HG03439 (cell line): ENCODE measurements around the gene PCSK2.

ENCODE experiments used
- ATAC-seq: cut with Tn5 transposase; IDR thresholded peaks from one replicate; pipeline ENCODE4 v1.9.1; 2021; ENCODE audit warnings: mild to moderate bottlenecking, moderate library complexity; ENCODE audit not compliant: unreplicated experiment

The PCSK2 gene

DNA sequence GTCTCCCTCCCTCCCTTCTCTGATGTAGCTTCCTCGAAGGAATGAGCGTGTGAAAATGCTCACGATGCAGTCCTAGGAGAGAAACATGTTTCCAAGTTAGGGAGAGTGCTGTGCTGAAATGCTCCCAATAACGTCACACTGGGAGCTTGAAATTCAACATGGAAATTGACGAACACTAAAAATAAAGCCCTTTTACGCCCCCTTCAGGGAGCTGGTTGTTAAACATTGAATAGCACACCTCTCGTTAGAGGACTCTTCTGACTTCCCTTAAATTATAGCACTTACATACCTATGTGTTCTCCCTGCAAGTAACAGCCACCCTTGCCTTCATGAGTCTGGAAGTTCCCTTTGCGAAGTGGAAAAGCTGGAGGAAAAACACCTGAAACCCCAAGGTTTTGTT, 215.7 kb downstream of the PCSK2 start:
- ATAC-seq = no peak

- no peak for ATAC-seq
Measured at GRCh38 chr20:17443131-17443858, 216.5 kb downstream of the PCSK2 start.

- no peak for ATAC-seq
Measured at GRCh38 chr20:17444091-17444490, 217.3 kb downstream of the PCSK2 start.

- ATAC-seq = no peak
Measured at GRCh38 chr20:17445543-17445942, 218.7 kb downstream of the PCSK2 start.

- ATAC-seq = no peak
Measured at GRCh38 chr20:17446171-17446570, 219.3 kb downstream of the PCSK2 start.

DNA sequence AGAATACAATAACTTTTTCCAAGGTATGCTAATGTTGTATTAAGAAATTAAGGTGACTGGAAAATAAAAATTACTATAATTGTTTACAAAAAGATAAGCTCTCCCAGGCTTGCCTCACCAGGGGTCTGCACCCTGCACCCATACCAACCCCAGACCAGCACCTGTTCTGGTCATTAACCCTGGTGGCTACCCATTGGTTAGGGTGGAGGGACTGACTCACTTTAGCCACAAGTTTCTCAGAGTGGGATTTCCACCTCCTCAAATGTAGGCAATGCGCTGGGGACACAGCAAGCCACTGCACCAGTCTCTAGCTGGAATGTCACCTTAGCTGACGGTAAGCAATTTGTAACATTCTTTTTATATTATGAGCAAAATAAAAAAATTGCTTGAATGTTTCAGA, 221.2 kb downstream of the PCSK2 start:
- no peak for ATAC-seq

- no peak for ATAC-seq
Measured at GRCh38 chr20:17449031-17449430, 222.2 kb downstream of the PCSK2 start.

GRCh38 chr20:17452441-17452840, 225.6 kb downstream of the PCSK2 start:
- no peak for ATAC-seq

DNA sequence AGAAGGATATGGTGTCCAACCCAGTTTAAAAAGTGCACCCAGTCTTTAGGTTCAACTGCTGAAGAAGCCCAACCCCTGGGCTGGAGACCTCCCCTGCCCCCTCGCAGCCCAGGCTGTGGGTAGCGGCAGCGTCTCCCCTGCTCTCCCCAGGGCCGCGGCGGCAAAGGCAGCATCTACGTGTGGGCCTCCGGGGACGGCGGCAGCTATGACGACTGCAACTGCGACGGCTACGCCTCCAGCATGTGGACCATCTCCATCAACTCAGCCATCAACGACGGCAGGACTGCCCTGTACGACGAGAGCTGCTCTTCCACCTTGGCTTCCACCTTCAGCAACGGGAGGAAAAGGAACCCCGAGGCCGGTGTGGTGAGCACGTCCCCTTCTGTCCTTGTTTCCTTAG, 226.8 kb downstream of the PCSK2 start:
- ATAC-seq = no peak

DNA sequence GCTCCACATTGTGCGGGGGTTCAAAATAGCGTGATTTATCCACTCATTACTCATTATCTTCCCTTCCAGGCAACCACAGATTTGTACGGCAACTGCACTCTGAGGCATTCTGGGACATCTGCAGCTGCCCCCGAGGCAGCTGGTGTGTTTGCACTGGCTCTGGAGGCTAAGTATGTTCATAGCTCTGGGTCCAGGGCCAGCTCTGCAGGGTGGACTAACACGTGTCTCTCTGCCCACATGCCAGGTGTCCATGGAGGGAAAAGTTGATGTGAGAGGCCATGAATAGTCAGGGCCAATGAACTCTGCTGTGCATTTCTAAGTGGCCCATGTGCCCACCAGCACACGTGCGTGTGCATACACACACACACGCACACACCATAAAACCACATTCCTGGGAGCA, 229.4 kb downstream of the PCSK2 start:
- ATAC-seq = no peak

DNA sequence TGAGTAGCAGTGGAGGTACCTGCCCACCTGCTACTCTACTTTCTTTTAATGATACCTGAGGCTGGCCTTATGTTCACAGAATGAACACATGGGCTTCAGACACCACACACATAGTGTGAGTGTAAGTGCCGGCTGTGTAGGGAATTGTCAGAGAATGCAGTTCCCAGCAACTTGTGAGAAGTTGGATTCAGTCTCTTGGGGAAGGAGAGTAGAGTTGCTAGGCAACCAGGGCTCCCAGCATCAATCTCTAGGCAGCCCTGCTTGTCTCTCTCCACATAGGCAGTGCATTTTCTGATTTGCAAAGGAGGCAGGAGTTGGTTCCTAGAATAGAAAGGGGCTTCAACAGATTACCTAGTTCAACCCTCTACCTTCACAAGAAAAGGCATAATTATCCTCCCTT, 230.2 kb downstream of the PCSK2 start:
- no peak for ATAC-seq

DNA sequence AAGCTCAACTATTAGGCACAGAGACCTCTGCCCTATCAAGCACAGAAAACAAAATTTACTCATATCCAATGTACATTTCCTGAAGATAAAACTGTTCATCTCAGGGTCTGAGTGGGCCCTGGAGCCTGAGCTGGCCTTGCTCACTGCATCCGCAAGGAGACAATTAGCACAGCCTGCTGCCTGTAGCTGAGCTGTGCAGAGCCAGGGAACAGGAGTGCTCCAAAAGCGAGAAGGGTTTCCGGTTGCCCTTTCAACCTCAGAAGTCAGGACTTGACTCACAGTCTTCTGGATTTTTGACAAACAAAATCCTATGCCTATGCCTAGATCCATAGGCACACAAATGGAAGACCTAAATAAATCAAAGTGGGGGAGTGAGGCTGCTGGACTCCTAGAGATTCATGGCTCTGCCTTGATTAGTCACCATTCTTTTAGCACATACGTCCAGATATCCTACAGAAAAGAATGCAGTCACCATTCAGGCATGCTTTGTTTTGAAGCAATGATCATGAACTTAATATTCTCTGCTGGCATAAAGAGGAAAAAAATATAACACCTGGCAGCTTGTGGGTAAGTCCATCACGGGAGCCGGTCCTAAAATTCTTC, 230.8 kb downstream of the PCSK2 start:
- no peak for ATAC-seq

- no peak for ATAC-seq
Measured at GRCh38 chr20:17460119-17460518, 233.3 kb downstream of the PCSK2 start.

- no peak for ATAC-seq
Measured at GRCh38 chr20:17461941-17462340, 235.1 kb downstream of the PCSK2 start.

- ATAC-seq = no peak
Measured at GRCh38 chr20:17463711-17464110, 236.9 kb downstream of the PCSK2 start.

- ATAC-seq = no peak
Measured at GRCh38 chr20:17465236-17465635, 238.4 kb downstream of the PCSK2 start.

GRCh38 chr20:17466641-17467040, 239.8 kb downstream of the PCSK2 start:
- no peak for ATAC-seq

DNA sequence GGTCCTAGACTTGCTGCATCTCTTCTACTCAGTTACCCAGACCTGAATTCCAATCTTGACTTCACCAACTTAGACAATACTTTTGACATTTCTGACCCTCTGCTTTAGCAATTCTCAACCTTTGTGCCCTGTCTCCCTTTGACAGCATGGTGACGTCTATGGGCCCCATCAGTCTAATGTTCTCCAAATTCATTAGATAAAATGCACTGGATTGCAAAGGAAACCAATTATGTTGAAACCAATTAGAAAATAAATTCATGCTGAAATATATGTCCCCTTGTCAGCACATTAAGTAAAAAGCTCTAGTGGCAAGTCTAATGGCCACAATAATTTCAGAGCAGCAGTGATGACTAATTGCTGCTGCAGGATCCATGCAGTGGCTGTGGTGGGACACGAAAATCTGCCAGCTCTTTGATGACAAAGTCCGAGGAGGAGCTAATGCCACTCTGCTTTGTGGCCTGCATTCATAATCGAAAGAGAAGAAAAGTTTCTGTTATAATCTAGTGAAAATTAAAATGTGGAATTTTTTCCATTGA, 240.3 kb downstream of the PCSK2 start:
- no peak for ATAC-seq

DNA sequence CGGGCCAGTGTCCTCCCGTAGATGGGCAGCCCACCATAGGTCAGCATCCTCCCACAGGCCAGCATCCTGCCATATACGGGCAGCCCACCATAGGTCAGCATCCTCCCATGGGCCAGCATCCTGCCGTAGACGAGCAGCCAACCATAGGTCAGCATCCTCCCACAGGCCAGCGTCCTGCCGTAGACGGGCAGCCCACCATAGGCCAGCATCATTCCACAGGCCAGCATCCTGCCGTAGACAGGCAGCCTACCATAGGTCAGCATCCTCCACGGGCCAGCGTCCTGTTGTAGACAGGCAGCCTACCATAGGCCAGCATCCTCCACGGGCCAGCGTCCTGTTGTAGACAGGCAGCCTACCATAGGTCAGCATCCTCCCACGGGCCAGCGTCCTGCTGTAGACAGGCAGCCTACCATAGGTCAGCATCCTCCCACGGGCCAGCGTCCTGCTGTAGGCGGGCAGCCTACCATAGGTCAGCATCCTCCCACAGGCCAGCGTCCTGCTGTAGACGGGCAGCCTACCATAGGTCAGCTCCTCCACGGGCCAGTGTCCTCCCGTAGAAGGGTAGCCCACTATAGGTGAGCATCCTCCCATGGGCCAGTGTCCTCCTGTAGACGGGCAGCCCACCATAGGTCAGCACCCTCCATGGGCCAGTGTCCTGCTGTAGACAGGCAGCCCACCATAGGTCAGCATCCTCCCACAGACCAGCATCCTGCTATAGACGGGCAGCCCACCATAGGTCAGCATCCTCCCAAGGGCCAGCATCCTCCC, 241.4 kb downstream of the PCSK2 start:
- no peak for ATAC-seq

- ATAC-seq = no peak
Measured at GRCh38 chr20:17469246-17470030, 242.6 kb downstream of the PCSK2 start.

DNA sequence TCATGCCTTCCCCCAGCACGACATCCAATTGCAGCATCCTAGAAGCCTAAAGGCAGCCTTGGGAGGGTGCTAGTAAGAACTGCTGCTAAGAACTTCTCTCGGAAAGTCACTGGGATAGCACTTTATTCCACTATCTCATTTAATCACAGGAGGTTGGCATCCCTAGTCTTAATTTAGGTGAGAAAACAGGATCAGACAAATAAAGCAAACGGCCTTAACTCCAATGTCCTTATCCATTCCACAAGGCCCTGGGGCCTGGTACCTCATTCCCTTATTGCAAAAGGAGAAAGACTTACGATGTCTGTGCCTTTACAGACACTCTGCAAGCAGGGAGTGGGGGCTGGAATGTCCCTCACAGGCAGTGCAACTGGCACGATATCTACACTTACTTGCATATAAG, 243.7 kb downstream of the PCSK2 start:
- ATAC-seq = no peak
